ENCODE results near the gene GRAMD4. TPM values are rescaled to one million over a fixed set of nuclear protein-coding genes. Genes with fewer than 3 reads are reported as not detected.

Gene GRAMD4
- total RNA-seq, 1 experiment from 2014 or later = 19.8 TPM

- H3K4me1 Mint-ChIP-seq = peaks cover 5 to 7% of the 10 kb centered on the region in 2 experiments
- H3K18ac ChIP-seq (ENCODE audit: insufficient read length, low read depth, low read length) = no peak overlapping the region
These were observed 1.5 kb upstream of the GRAMD4 start for GRCh38 chr22:46618667-46619066.

More at GRCh38 chr22:46618667-46619066, 1.5 kb upstream of the GRAMD4 start:
- Histone ChIP-seq H2AK5ac (ENCODE audit: insufficient read length, low read length) (no peak overlapping the region), H3T11ph (ENCODE audit: low read length) (no peak overlapping the region), H3K14ac (ENCODE audit: insufficient read depth, low read length) (no peak overlapping the region), H4K5ac (ENCODE audit: insufficient read length, low read depth, low read length) (no peak overlapping the region), H2BK20ac (ENCODE audit: low read depth, low read length, poor library complexity, severe bottlenecking) (no peak overlapping the region), H2BK5ac (ENCODE audit: insufficient read length, low read length) (no peak overlapping the region), H2BK12ac (ENCODE audit: insufficient read length, low read depth, low read length) (no peak overlapping the region), H3K56ac (ENCODE audit: insufficient read length, low read depth, low read length) (no peak overlapping the region), H3K23ac (ENCODE audit: insufficient read length, low read depth, low read length) (no peak overlapping the region), H4K8ac (replicated peaks; ENCODE audit: insufficient read length, low read depth, low read length) (no peak overlapping the region), H3K79me2 (ENCODE audit: insufficient read depth, low read length) (no peaks in the 10 kb centered on the region), H3K23me2 (ENCODE audit: insufficient read length, low read depth, low read length, poor library complexity, severe bottlenecking) (no peaks in the 10 kb centered on the region), H3K4me1 (ENCODE audit: insufficient read depth, low read length) (no peaks in the 10 kb centered on the region), H3K4ac (ENCODE audit: low read depth, low read length) (no peak overlapping the region), H3K79me1 (ENCODE audit: insufficient read depth, low read depth, low read length, poor library complexity, severe bottlenecking) (no peaks in the 10 kb centered on the region), H2AFZ (ENCODE audit: low read length) (no peak overlapping the region), H3K9ac (ENCODE audit: extremely low read depth, insufficient read length, low read length) (no peak overlapping the region), H3K9me3 (ENCODE audit: control insufficient read depth, low read depth, low read length) (no peaks in the 10 kb centered on the region), H3K27me3 (ENCODE audit: insufficient read depth, low read length) (no peaks in the 10 kb centered on the region), H4K91ac (ENCODE audit: insufficient read length, low read depth, low read length) (no peak overlapping the region), H4K20me1 (ENCODE audit: control insufficient read depth, insufficient read depth, insufficient read length) (no peaks in the 10 kb centered on the region), H3K4me2 (ENCODE audit: insufficient read depth, insufficient read length, low read length) (no peak overlapping the region), H2BK15ac (ENCODE audit: low read depth, low read length) (no peak overlapping the region), H3K27ac (ENCODE audit: insufficient read length, low read depth, low read length) (no peak overlapping the region), H2BK120ac (ENCODE audit: low read depth, low read length, poor library complexity, severe bottlenecking) (no peak overlapping the region)
- Mint-ChIP-seq H3K27ac (no peak overlapping the region), H3K27me3 (ENCODE audit: low read depth) (no peaks in the 10 kb centered on the region), H3K36me3 (ENCODE audit: insufficient read depth in 1 of 3, low read depth in 3 of 3) (no peaks in the 10 kb centered on the region), H3K9me3 (peaks cover 0 to 5% of the 10 kb centered on the region in 2 experiments; a peak in 1 of 5 replicates), H3K4me3 (no peak overlapping the region)
- DNase-seq = no peak
- no CpG with 5 or more reads among the region's 19 CpGs for WGBS (ENCODE audit: extremely low coverage, insufficient read length, low lambda C conversion rate)
- no peak for TF ChIP-seq CTCF (conservative IDR thresholded peaks at IDR 0.05)

All from H9 (cell line).